ENCODE results near the gene OLIG1. TPM values are rescaled to one million over a fixed set of nuclear protein-coding genes. Genes with fewer than 3 reads are reported as not detected.

OLIG1 gene
- total and polyA plus RNA-seq, 10 of the 15 experiments (the other 5 are each of a cell fraction or from before 2014, with no cell fraction given) = not detected

DNA sequence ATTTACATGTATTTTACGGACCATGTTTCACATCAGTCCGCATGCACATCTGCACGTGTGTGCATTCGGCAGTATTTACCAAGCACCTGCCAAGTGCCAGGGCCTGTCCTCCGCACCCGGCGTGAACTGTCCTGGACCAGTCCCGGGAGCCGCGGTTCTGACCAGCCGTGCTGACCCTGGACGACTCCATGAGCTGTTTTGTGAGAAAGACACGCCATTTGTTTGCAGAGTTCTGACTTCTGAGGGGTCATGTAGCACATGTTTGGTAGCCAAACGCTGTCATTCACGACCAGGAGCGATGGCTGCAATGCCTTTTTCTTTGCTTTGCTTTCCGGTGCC, 47.5 kb upstream of the OLIG1 start:
- in situ Hi-C loops (cut with MboI) (no loop called here), intact Hi-C loops (cut with micrococcal nuclease; ENCODE audit: unreplicated experiment) (no loop called here)
- POLR2A ChIA-PET = no interaction called here
- H3K9ac ChIP-seq (ENCODE audit: control insufficient read depth, insufficient read depth, low read length) = no peak overlapping the region
- FAIRE-seq = no peak
- 26% methylated on average over 17 of the region's 17 CpGs for WGBS (ENCODE audit: insufficient coverage, insufficient replicate concordance, low lambda C conversion rate, missing lambda C conversion rate)
- no peak overlapping the region for H3K27ac ChIP-seq (ENCODE audit: control insufficient read depth, insufficient read depth)
- no TSS peak for BruUV-seq (replicated peaks)
- DNase-seq (ENCODE audit: low read depth, low spot score) = no peak
- H3K4me2 ChIP-seq (ENCODE audit: control insufficient read depth, insufficient read depth) = no peak overlapping the region
- RAD21 ChIA-PET (ENCODE audit: unreplicated experiment) = no interaction called here
- SMC1A ChIA-PET (ENCODE audit: uncharacterized antibody, unreplicated experiment) = no interaction called here
- no peaks in the 10 kb centered on the region for H3K79me2 ChIP-seq (ENCODE audit: control insufficient read depth, insufficient read depth, low read length)
- no peaks in the 10 kb centered on the region; the same call in 2 of the 3 replicates for H3K9me3 ChIP-seq (replicated peaks; ENCODE audit: control insufficient read depth, insufficient read depth, low read length)
- peaks cover 33 to 36% of the 10 kb centered on the region in 2 experiments for H3K27me3 ChIP-seq (replicated peaks in 1 of 2; ENCODE audit: control insufficient read depth in 2 of 2, insufficient read depth in 2 of 2, low read length in 1 of 2)
- H3K4me3 ChIP-seq = no peak overlapping the region
- no peak for ATAC-seq
- H3K36me3 ChIP-seq (ENCODE audit: control insufficient read depth in 2 of 2, insufficient read depth in 2 of 2, low read length in 1 of 2) = no peaks in the 10 kb centered on the region; a peak in 1 of 4 replicates
- H4K20me1 ChIP-seq (ENCODE audit: control insufficient read depth, insufficient read depth) = no peaks in the 10 kb centered on the region
- CTCF ChIA-PET = interaction anchor here (2.2 kb wide), 1 partner anchor 83 kb away, joined by 5 read pairs; no protein-coding TSS in a partner anchor
- H3K4me1 ChIP-seq (ENCODE audit: control insufficient read depth, insufficient read depth, low read length) = no peaks in the 10 kb centered on the region
- H2AFZ ChIP-seq (ENCODE audit: control insufficient read depth, low read depth, low read length) = no peak overlapping the region
- TF ChIP-seq RBBP5 (conservative IDR thresholded peaks at IDR 0.05) (no peak), HDAC6 (IDR thresholded peaks at IDR 0.05; ENCODE audit: unreplicated experiment) (no peak), POLR2AphosphoS5 (IDR thresholded peaks at IDR 0.05; ENCODE audit: low read length) (no peak)
- TF ChIP-seq, protein P1, sequence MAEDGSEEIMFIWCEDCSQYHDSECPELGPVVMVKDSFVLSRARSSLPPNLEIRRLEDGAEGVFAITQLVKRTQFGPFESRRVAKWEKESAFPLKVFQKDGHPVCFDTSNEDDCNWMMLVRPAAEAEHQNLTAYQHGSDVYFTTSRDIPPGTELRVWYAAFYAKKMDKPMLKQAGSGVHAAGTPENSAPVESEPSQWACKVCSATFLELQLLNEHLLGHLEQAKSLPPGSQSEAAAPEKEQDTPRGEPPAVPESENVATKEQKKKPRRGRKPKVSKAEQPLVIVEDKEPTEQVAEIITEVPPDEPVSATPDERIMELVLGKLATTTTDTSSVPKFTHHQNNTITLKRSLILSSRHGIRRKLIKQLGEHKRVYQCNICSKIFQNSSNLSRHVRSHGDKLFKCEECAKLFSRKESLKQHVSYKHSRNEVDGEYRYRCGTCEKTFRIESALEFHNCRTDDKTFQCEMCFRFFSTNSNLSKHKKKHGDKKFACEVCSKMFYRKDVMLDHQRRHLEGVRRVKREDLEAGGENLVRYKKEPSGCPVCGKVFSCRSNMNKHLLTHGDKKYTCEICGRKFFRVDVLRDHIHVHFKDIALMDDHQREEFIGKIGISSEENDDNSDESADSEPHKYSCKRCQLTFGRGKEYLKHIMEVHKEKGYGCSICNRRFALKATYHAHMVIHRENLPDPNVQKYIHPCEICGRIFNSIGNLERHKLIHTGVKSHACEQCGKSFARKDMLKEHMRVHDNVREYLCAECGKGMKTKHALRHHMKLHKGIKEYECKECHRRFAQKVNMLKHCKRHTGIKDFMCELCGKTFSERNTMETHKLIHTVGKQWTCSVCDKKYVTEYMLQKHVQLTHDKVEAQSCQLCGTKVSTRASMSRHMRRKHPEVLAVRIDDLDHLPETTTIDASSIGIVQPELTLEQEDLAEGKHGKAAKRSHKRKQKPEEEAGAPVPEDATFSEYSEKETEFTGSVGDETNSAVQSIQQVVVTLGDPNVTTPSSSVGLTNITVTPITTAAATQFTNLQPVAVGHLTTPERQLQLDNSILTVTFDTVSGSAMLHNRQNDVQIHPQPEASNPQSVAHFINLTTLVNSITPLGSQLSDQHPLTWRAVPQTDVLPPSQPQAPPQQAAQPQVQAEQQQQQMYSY (CRISPR knock-in tag; IDR thresholded peaks at IDR 0.05) = no peak
